MG63 (cell line): ENCODE measurements around the gene HPCAL4. TPM values are rescaled to one million over a fixed set of nuclear protein-coding genes. Genes with fewer than 3 reads are reported as not detected.
A peak's percentile ranks its signal among the peaks of the same experiment; 100 is the strongest.

Source experiments
- DNase-seq: peaks from one replicate; pipeline ENCODE4 v3.0.0-alpha.2; 2020
- H3K27me3 ChIP-seq: fragments of 250-450 bp; sonication (Bioruptor Pico); 2 replicates; pipeline ENCODE4 v1.5.1; 2020; ENCODE audit warnings: mild to moderate bottlenecking, moderate library complexity
- H3K36me3 ChIP-seq: fragments of 250-450 bp; sonication (Bioruptor Pico); 2 replicates; pipeline ENCODE4 v1.5.1; 2020; ENCODE audit warnings: mild to moderate bottlenecking, moderate library complexity
- H3K4me3 ChIP-seq: fragments of 250-450 bp; sonication (Bioruptor Pico); 2 replicates; pipeline ENCODE4 v1.5.1; 2020; ENCODE audit warnings: mild to moderate bottlenecking, moderate library complexity
- H3K9me3 ChIP-seq: fragments of 250-450 bp; sonication (Bioruptor Pico); 2 replicates; pipeline ENCODE4 v1.5.1; 2020; ENCODE audit warnings: mild to moderate bottlenecking, moderate library complexity
- total RNA-seq: library from RNA; depleted of rRNA; stranded (reverse); fragments of >200 nt; shearing (Covaris generic); gene quantifications from 2 replicates; pipeline ENCODE4 v1.2.3, GENCODE V29; 2014; ENCODE audit warnings: low replicate concordance

HPCAL4 gene
- total RNA-seq, 1 experiment from 2014 or later = not detected

DNA sequence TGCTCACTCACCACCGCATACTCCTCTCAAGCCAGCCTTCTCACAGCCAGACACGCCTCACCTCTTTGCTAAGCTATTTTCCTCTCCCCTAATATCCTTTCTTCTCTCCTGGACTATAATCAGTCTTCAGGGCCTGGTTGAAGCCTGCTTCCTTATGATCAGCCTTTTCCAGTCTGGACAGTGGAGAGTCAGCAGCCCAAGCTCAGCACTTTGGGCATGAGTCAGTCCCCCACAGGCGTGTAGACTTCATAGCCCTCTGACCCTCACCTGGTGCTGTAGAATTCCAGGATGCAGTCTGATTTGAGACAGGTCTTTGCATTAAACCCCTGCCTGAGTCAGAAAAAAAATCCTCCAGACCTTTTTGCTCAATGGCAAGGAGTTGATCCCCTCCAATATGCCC, 2.5 kb downstream of the HPCAL4 start:
- peaks cover 32% of the 10 kb centered on the region for H3K27me3 ChIP-seq
- no peak overlapping the region for H3K4me3 ChIP-seq
- H3K9me3 ChIP-seq = no peaks in the 10 kb centered on the region
- DNase-seq = no peak
- H3K36me3 ChIP-seq = no peaks in the 10 kb centered on the region

DNA sequence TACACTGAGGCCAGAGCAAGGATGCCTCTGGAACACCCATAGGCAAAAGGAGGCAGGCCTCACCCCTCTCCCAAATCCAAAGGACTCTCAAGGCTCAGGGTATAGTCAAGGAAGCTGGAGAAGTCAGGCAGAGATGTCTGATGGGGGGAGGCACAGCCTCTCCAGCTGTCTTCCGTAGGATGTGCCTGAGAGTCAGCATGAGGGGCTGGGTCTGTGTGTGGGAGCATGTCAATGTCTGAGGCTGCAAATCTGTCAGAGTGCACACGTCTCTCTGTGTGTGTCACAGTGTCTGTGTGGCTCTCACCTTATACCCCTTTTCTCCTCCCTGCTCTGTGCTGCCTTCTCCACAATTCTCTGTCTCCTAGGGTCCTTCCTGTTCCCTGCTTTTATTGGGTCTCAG, 4.0 kb downstream of the HPCAL4 start:
- Histone ChIP-seq H3K36me3 (no peaks in the 10 kb centered on the region), H3K4me3 (no peak overlapping the region), H3K27me3 (peaks cover 21% of the 10 kb centered on the region), H3K9me3 (no peaks in the 10 kb centered on the region)
- DNase-seq = no peak

GRCh38 chr1:39685071-39685470, 6.2 kb downstream of the HPCAL4 start:
- Histone ChIP-seq H3K9me3 (no peaks in the 10 kb centered on the region), H3K4me3 (no peak overlapping the region), H3K36me3 (no peaks in the 10 kb centered on the region), H3K27me3 (peaks cover 5% of the 10 kb centered on the region)
- DNase-seq = no peak

- H3K9me3 ChIP-seq = no peaks in the 10 kb centered on the region
- H3K36me3 ChIP-seq = no peaks in the 10 kb centered on the region
- no peak for DNase-seq
- no peak overlapping the region for H3K4me3 ChIP-seq
- H3K27me3 ChIP-seq = peaks cover 5% of the 10 kb centered on the region
These were observed 6.9 kb downstream of the HPCAL4 start for GRCh38 chr1:39684313-39684664.

DNA sequence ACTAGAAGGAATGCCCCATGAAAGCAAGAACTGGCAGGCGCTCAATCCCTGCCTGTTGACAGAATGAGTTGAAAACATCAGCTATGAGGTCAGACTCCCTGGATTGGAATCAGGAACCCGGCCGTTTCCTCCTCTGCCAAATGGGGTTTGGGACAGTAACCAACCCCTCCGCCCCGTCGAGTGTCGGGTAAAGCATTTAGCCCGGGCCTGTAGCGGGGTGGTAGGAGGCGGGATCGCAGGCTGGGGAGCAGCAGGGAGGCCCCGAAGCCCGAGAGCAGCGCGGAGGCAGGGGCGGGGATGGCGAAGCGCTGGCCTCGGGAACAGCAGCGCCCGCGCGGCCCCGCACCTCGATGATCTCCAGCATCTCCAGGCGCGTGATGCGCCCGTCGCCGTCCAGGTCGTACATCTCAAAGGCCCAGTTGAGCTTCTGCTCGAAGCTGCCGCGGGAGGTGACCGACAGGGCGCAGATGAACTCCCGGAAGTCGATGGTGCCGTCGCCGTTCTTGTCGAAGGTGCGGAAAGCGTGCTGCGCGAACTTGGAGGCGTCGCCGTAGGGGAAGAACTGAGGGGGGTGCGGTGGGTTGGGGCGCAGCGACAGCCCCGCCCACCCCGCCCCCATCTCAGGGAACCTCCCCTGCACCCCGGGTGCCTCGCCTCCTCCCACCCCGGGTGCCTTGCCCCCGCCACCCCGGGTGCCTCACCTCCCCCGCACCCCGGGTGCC, 7.5 kb downstream of the HPCAL4 start:
- peaks cover 2% of the 10 kb centered on the region for H3K27me3 ChIP-seq
- H3K36me3 ChIP-seq = no peaks in the 10 kb centered on the region
- DNase-seq = no peak
- H3K4me3 ChIP-seq = no peak overlapping the region
- H3K9me3 ChIP-seq = no peaks in the 10 kb centered on the region

- DNase-seq = no peak
- no peaks in the 10 kb centered on the region for H3K36me3 ChIP-seq
- peaks cover 2% of the 10 kb centered on the region; the same call in 1 of the 2 replicates for H3K27me3 ChIP-seq
- H3K4me3 ChIP-seq = no peak overlapping the region
- H3K9me3 ChIP-seq = no peaks in the 10 kb centered on the region
These were observed 9.2 kb downstream of the HPCAL4 start for GRCh38 chr1:39681999-39682398.

- Histone ChIP-seq H3K27me3 (peaks cover 2% of the 10 kb centered on the region; the same call in 1 of the 2 replicates), H3K4me3 (no peak overlapping the region), H3K9me3 (no peaks in the 10 kb centered on the region), H3K36me3 (no peaks in the 10 kb centered on the region)
- DNase-seq = no peak
These were observed 9.9 kb downstream of the HPCAL4 start for GRCh38 chr1:39681294-39681693.

GRCh38 chr1:39680751-39681150, 10.5 kb downstream of the HPCAL4 start:
- peaks cover 2% of the 10 kb centered on the region; the same call in 1 of the 2 replicates for H3K27me3 ChIP-seq

GRCh38 chr1:39679821-39680220, 11.4 kb downstream of the HPCAL4 start:
- no peak for DNase-seq
- no peaks in the 10 kb centered on the region for H3K9me3 ChIP-seq
- no peaks in the 10 kb centered on the region for H3K36me3 ChIP-seq
- H3K4me3 ChIP-seq = no peak overlapping the region
- peaks cover 2% of the 10 kb centered on the region; the same call in 1 of the 2 replicates for H3K27me3 ChIP-seq

More at GRCh38 chr1:39680751-39681150, 10.5 kb downstream of the HPCAL4 start:
- Histone ChIP-seq H3K36me3 (no peaks in the 10 kb centered on the region), H3K4me3 (no peak overlapping the region), H3K9me3 (no peaks in the 10 kb centered on the region)
- DNase-seq = no peak

GRCh38 chr1:39678889-39679288, 12.3 kb downstream of the HPCAL4 start:
- no peaks in the 10 kb centered on the region for H3K36me3 ChIP-seq
- no peak overlapping the region for H3K4me3 ChIP-seq
- H3K27me3 ChIP-seq = peaks cover 2% of the 10 kb centered on the region; the same call in 1 of the 2 replicates
- no peaks in the 10 kb centered on the region for H3K9me3 ChIP-seq
- DNase-seq = no peak

GRCh38 chr1:39677645-39678044, 13.6 kb downstream of the HPCAL4 start:
- Histone ChIP-seq H3K36me3 (no peaks in the 10 kb centered on the region), H3K27me3 (peaks cover 2% of the 10 kb centered on the region; the same call in 1 of the 2 replicates), H3K9me3 (no peaks in the 10 kb centered on the region), H3K4me3 (no peak overlapping the region)
- no peak for DNase-seq

DNA sequence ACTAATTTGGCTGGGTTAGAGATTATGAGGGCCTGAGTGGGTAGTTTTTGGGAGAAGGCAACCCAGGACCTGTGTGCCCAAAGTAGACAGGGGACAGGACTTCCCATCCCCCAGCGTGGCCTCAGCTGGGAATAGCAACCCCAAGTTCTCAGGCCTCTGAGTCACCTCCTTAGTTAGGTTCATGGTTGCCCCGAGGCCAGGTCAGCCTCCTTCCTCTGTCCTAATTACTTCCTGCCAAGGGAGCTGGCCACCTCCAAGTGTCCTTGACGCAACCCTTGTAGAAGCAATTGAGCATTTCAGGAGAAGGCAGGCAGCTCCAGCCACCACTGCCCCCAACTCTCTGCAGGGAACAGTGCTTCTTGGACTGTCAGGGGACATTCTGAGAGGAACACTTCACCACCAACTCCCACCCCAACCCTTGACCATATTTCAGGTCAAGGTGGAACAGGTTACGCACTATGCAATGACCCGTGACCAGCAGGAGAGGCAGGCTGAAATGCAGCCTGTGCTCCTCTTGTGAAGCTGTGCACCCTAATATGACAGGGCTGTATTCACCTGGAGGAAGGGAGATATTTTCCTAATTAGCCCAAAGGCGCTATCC, 14.2 kb downstream of the HPCAL4 start:
- H3K36me3 ChIP-seq = no peaks in the 10 kb centered on the region
- peaks cover 3% of the 10 kb centered on the region; the same call in 1 of the 2 replicates for H3K27me3 ChIP-seq
- H3K9me3 ChIP-seq = no peaks in the 10 kb centered on the region
- DNase-seq = no peak
- no peak overlapping the region for H3K4me3 ChIP-seq

- H3K36me3 ChIP-seq = no peaks in the 10 kb centered on the region
- peaks cover 11% of the 10 kb centered on the region; the same call in 1 of the 2 replicates for H3K27me3 ChIP-seq
- no peak for DNase-seq
- H3K9me3 ChIP-seq = no peaks in the 10 kb centered on the region
- H3K4me3 ChIP-seq = no peak overlapping the region
These were observed 16.0 kb downstream of the HPCAL4 start for GRCh38 chr1:39675220-39675619.

GRCh38 chr1:39673215-39673614, 18.0 kb downstream of the HPCAL4 start:
- Histone ChIP-seq H3K27me3 (peaks cover 11% of the 10 kb centered on the region; the same call in 1 of the 2 replicates), H3K4me3 (no peak overlapping the region), H3K36me3 (no peaks in the 10 kb centered on the region), H3K9me3 (no peaks in the 10 kb centered on the region)
- no peak for DNase-seq

DNA sequence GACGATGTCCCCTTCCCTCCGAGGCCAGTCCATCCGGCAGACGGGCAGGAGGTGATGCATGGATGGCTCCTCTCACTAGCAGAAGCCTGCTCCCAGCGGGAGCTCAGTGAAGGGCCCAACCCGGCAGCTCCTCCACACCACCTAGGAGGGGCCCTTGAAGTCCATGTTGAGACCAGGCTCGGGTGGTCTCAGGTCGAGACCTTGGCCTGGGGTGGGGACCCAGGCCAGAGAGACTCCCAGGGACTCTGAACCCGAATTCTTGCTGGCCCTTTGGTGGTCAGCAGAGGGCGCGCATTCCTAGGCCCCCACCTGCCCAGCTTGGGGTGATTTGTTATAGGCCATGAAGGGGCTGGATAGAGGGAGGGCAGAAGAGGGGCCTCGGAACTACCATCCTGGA, 18.7 kb downstream of the HPCAL4 start:
- Histone ChIP-seq H3K9me3 (no peaks in the 10 kb centered on the region), H3K27me3 (peaks cover 11% of the 10 kb centered on the region; the same call in 1 of the 2 replicates), H3K36me3 (no peaks in the 10 kb centered on the region), H3K4me3 (no peak overlapping the region)
- no peak for DNase-seq

DNA sequence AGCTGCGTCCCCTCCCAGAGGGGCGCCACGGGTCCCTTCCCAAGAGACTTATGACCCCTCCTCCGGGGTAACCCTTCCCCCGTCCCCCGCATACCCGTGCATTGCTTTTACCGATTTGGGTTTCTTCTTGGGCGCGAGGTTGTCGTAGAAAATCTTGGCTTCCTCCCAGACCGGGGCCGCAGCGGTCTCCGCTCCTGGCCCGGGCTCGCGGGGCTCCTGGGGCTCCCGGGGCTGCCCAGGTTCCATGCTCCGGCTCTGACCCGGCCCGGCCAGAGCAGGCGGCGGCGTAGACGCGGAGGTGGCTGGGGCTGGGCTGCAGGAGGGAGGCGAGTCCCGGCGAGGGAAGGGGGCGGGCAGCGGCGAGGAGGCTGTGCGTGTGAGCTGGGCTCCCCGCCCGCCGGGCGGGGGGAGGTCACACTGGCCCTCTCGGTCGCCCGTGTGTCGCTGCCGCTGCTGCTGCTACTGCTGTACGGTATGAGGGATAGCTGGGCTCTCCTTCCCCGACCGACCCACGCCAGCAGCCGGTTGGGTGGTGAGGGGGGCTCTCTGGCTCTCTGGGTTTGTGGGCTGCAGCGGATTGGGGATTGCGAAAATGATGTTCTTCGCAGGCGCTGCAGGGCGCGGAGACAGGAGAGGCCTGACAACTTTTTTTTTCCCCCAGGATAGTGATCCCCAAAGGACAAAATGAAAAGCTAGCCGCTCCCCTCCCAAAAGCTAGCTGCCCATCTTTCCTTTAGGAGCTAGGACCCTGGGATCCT, 19.3 kb downstream of the HPCAL4 start, which contains the start of gene NT5C1A:
TSS of gene NT5C1A (minus strand) at position 315 of the 758 bp plus-strand sequence. CDS start at position 246, 69 bp downstream.
- Histone ChIP-seq H3K4me3 (peak within 1 kb of the TSS; percentile 37), H3K36me3 (no peaks in the 10 kb centered on the region), H3K9me3 (no peaks in the 10 kb centered on the region), H3K27me3 (peaks cover 11% of the 10 kb centered on the region; the same call in 1 of the 2 replicates)
- peak; percentile 47 for DNase-seq

GRCh38 chr1:39671433-39671792, 19.8 kb downstream of the HPCAL4 start:
- no peak for DNase-seq
- Histone ChIP-seq H3K9me3 (no peaks in the 10 kb centered on the region), H3K27me3 (peaks cover 11% of the 10 kb centered on the region; the same call in 1 of the 2 replicates), H3K36me3 (no peaks in the 10 kb centered on the region), H3K4me3 (peak overlapping the region; percentile 37)
